IgD-negative memory B cell (primary cell): ENCODE results near the gene SAMD4A. TPM values are rescaled to one million over a fixed set of nuclear protein-coding genes. Genes with fewer than 3 reads are reported as not detected.
A peak's percentile ranks its signal among the peaks of the same experiment; 100 is the strongest.

Experiments
- H3K27ac Mint-ChIP-seq, 3 donors: one replicate each; pipeline ENCODE4 v1.8.0; 2020 to 2022; ENCODE audit warnings: mild to moderate bottlenecking in 3 of 3, mixed read lengths in 3 of 3, moderate library complexity in 1 of 3
- H3K27me3 Mint-ChIP-seq: one replicate; pipeline ENCODE4 v1.8.0; 2021; ENCODE audit warnings: mixed read lengths
- H3K36me3 Mint-ChIP-seq: one replicate; pipeline ENCODE4 v1.8.0; 2020; ENCODE audit warnings: mild to moderate bottlenecking, mixed read lengths
- H3K4me1 Mint-ChIP-seq, 3 donors: one replicate each; pipeline ENCODE4 v1.8.0; 2020 to 2022; ENCODE audit warnings: mixed read lengths in 3 of 3, mild to moderate bottlenecking in 1 of 3
- H3K4me3 Mint-ChIP-seq, 4 donors: one replicate each; pipeline ENCODE4 v1.8.0; 2020 to 2022; ENCODE audit warnings: mild to moderate bottlenecking in 4 of 4, mixed read lengths in 4 of 4, moderate library complexity in 3 of 4
- H3K9me3 Mint-ChIP-seq, 3 donors: one replicate each; pipeline ENCODE4 v1.8.0; 2020 to 2021; ENCODE audit warnings: mixed read lengths in 3 of 3, mild to moderate bottlenecking in 1 of 3
- polyA plus RNA-seq: library from polyadenylated mRNA; unstranded; fragments of 300-500 nt; fragmentation: Illumina TruSeq; gene quantifications from one replicate; pipeline ENCODE4 v1.2.3, GENCODE V29; 2021

The SAMD4A gene
- polyA plus RNA-seq, 1 donor from 2014 or later, result 5.8 TPM

- H3K27me3 Mint-ChIP-seq, result no peaks in the 10 kb centered on the region
- peaks cover 9% of the 10 kb centered on the region for H3K36me3 Mint-ChIP-seq
- peaks cover 0 to 4% (median 0%) of the 10 kb centered on the region in 3 donors for H3K4me1 Mint-ChIP-seq
- H3K27ac Mint-ChIP-seq, result no peak overlapping the region
- H3K4me3 Mint-ChIP-seq, result no peak overlapping the region
- H3K9me3 Mint-ChIP-seq, result no peaks in the 10 kb centered on the region
Measured at GRCh38 chr14:54676812-54677708, 110.1 kb downstream of the SAMD4A start.

GRCh38 chr14:54680651-54681050 lies 113.7 kb downstream of the SAMD4A start:
- Mint-ChIP-seq H3K27me3 (no peaks in the 10 kb centered on the region), H3K9me3 (no peaks in the 10 kb centered on the region), H3K27ac (no peak overlapping the region)

GRCh38 chr14:54681811-54682261 lies 114.9 kb downstream of the SAMD4A start:
- peaks cover 6 to 14% (median 11%) of the 10 kb centered on the region in 3 donors for H3K4me1 Mint-ChIP-seq
- no peaks in the 10 kb centered on the region for H3K27me3 Mint-ChIP-seq
- no peak overlapping the region for H3K4me3 Mint-ChIP-seq
- H3K36me3 Mint-ChIP-seq, result peaks cover 7% of the 10 kb centered on the region
- no peaks in the 10 kb centered on the region for H3K9me3 Mint-ChIP-seq
- H3K27ac Mint-ChIP-seq, result no peak overlapping the region

More at GRCh38 chr14:54680651-54681050, 113.7 kb downstream of the SAMD4A start:
- H3K4me1 Mint-ChIP-seq, result peaks cover 5 to 14% (median 13%) of the 10 kb centered on the region in 3 donors
- peaks cover 4% of the 10 kb centered on the region for H3K36me3 Mint-ChIP-seq
- H3K4me3 Mint-ChIP-seq, result no peak overlapping the region

- Mint-ChIP-seq H3K27ac (no peak overlapping the region), H3K36me3 (peaks cover 9% of the 10 kb centered on the region), H3K4me3 (no peak overlapping the region), H3K27me3 (no peaks in the 10 kb centered on the region), H3K4me1 (peaks cover 8 to 22% (median 12%) of the 10 kb centered on the region in 3 donors), H3K9me3 (no peaks in the 10 kb centered on the region)
Measured at GRCh38 chr14:54682578-54682977, 115.7 kb downstream of the SAMD4A start.

GRCh38 chr14:54683882-54684794 lies 117.2 kb downstream of the SAMD4A start:
- H3K27ac Mint-ChIP-seq, result no peak overlapping the region

GRCh38 chr14:54685286-54685845 lies 118.4 kb downstream of the SAMD4A start:
- Mint-ChIP-seq H3K27ac (no peak overlapping the region), H3K4me1 (peaks cover 13 to 23% (median 14%) of the 10 kb centered on the region in 3 donors), H3K36me3 (peaks cover 9% of the 10 kb centered on the region), H3K27me3 (no peaks in the 10 kb centered on the region), H3K4me3 (no peak overlapping the region), H3K9me3 (no peaks in the 10 kb centered on the region)

More at GRCh38 chr14:54683882-54684794, 117.2 kb downstream of the SAMD4A start:
- no peaks in the 10 kb centered on the region for H3K9me3 Mint-ChIP-seq
- H3K36me3 Mint-ChIP-seq, result peaks cover 9% of the 10 kb centered on the region
- H3K4me1 Mint-ChIP-seq, result peaks cover 11 to 23% (median 14%) of the 10 kb centered on the region in 3 donors
- no peaks in the 10 kb centered on the region for H3K27me3 Mint-ChIP-seq
- no peak overlapping the region for H3K4me3 Mint-ChIP-seq

- H3K4me1 Mint-ChIP-seq, result peaks cover 13 to 23% (median 14%) of the 10 kb centered on the region in 3 donors
Measured at GRCh38 chr14:54686219-54686870, 119.4 kb downstream of the SAMD4A start.

GRCh38 chr14:54686871-54687749 lies 120.2 kb downstream of the SAMD4A start:
- no peaks in the 10 kb centered on the region for H3K27me3 Mint-ChIP-seq
- H3K4me3 Mint-ChIP-seq, result no peak overlapping the region
- H3K9me3 Mint-ChIP-seq, result no peaks in the 10 kb centered on the region
- H3K27ac Mint-ChIP-seq, result no peak overlapping the region
- peaks cover 13 to 23% (median 17%) of the 10 kb centered on the region in 3 donors for H3K4me1 Mint-ChIP-seq
- H3K36me3 Mint-ChIP-seq, result peaks cover 9% of the 10 kb centered on the region

More at GRCh38 chr14:54686219-54686870, 119.4 kb downstream of the SAMD4A start:
- H3K9me3 Mint-ChIP-seq, result no peaks in the 10 kb centered on the region
- no peak overlapping the region for H3K27ac Mint-ChIP-seq
- no peaks in the 10 kb centered on the region for H3K27me3 Mint-ChIP-seq
- no peak overlapping the region for H3K4me3 Mint-ChIP-seq
- H3K36me3 Mint-ChIP-seq, result peaks cover 9% of the 10 kb centered on the region

- H3K27ac Mint-ChIP-seq, result peak overlapping the region in 1 of 3 donors; percentile 5
- peaks cover 11 to 20% (median 17%) of the 10 kb centered on the region in 3 donors for H3K4me1 Mint-ChIP-seq
- H3K36me3 Mint-ChIP-seq, result peaks cover 9% of the 10 kb centered on the region
- H3K4me3 Mint-ChIP-seq, result no peak overlapping the region
- H3K9me3 Mint-ChIP-seq, result no peaks in the 10 kb centered on the region
- H3K27me3 Mint-ChIP-seq, result no peaks in the 10 kb centered on the region
Measured at GRCh38 chr14:54687750-54688119, 120.8 kb downstream of the SAMD4A start.

GRCh38 chr14:54688229-54688628 lies 121.3 kb downstream of the SAMD4A start:
- Mint-ChIP-seq H3K4me3 (no peak overlapping the region), H3K4me1 (peaks cover 11 to 19% (median 17%) of the 10 kb centered on the region in 3 donors), H3K27me3 (no peaks in the 10 kb centered on the region), H3K36me3 (peaks cover 9% of the 10 kb centered on the region), H3K9me3 (no peaks in the 10 kb centered on the region), H3K27ac (no peak overlapping the region)

- Mint-ChIP-seq H3K36me3 (peaks cover 12% of the 10 kb centered on the region), H3K27me3 (no peaks in the 10 kb centered on the region), H3K9me3 (no peaks in the 10 kb centered on the region), H3K4me3 (no peak overlapping the region), H3K4me1 (peaks cover 8 to 15% (median 8%) of the 10 kb centered on the region in 3 donors), H3K27ac (no peak overlapping the region)
Measured at GRCh38 chr14:54689928-54690327, 123.0 kb downstream of the SAMD4A start.

GRCh38 chr14:54690887-54691286 lies 124.0 kb downstream of the SAMD4A start:
- H3K36me3 Mint-ChIP-seq, result peaks cover 10% of the 10 kb centered on the region
- H3K27ac Mint-ChIP-seq, result no peak overlapping the region
- H3K27me3 Mint-ChIP-seq, result no peaks in the 10 kb centered on the region

GRCh38 chr14:54691525-54692283 lies 124.8 kb downstream of the SAMD4A start:
- Mint-ChIP-seq H3K4me3 (no peak overlapping the region), H3K27ac (no peak overlapping the region), H3K27me3 (no peaks in the 10 kb centered on the region), H3K4me1 (peaks cover 6 to 10% (median 8%) of the 10 kb centered on the region in 3 donors), H3K9me3 (no peaks in the 10 kb centered on the region), H3K36me3 (peaks cover 8% of the 10 kb centered on the region)

More at GRCh38 chr14:54690887-54691286, 124.0 kb downstream of the SAMD4A start:
- no peak overlapping the region for H3K4me3 Mint-ChIP-seq
- H3K4me1 Mint-ChIP-seq, result peaks cover 6 to 10% (median 8%) of the 10 kb centered on the region in 3 donors
- no peaks in the 10 kb centered on the region for H3K9me3 Mint-ChIP-seq
